B cell (primary cell): ENCODE results near the gene PPIP5K1.

Experiments used
- EZH2 ChIP-seq: IDR thresholded peaks from 2 replicates; pipeline ENCODE4 v1.6.1; 2012; ENCODE audit warnings: borderline replicate concordance, low read depth, mild to moderate bottlenecking, moderate library complexity, low read length; ENCODE audit not compliant: insufficient read depth, poor library complexity, severe bottlenecking
- TF ChIP-seq, protein P1 (sequence below): fragments of 200-600 bp; IDR thresholded peaks from one replicate; pipeline ENCODE4 v1.8.0; 2022; ENCODE audit warnings: antibody characterized with exemption, mild to moderate bottlenecking

GRCh38 chr15:43544266-43544665, 45.7 kb downstream of the PPIP5K1 start:
- TF ChIP-seq, protein P1, sequence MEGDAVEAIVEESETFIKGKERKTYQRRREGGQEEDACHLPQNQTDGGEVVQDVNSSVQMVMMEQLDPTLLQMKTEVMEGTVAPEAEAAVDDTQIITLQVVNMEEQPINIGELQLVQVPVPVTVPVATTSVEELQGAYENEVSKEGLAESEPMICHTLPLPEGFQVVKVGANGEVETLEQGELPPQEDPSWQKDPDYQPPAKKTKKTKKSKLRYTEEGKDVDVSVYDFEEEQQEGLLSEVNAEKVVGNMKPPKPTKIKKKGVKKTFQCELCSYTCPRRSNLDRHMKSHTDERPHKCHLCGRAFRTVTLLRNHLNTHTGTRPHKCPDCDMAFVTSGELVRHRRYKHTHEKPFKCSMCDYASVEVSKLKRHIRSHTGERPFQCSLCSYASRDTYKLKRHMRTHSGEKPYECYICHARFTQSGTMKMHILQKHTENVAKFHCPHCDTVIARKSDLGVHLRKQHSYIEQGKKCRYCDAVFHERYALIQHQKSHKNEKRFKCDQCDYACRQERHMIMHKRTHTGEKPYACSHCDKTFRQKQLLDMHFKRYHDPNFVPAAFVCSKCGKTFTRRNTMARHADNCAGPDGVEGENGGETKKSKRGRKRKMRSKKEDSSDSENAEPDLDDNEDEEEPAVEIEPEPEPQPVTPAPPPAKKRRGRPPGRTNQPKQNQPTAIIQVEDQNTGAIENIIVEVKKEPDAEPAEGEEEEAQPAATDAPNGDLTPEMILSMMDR = no peak
- TF ChIP-seq EZH2 = no peak
